IMR-90 (cell line): ENCODE measurements around the gene AUH. TPM values are rescaled to one million over a fixed set of nuclear protein-coding genes. Genes with fewer than 3 reads are reported as not detected.
A peak's percentile ranks its signal among the peaks of the same experiment; 100 is the strongest.

Experiments
- ATAC-seq: fragments of 200-7000 bp; cut with Tn5 transposase; 2 replicates; pipeline ENCODE4 v1.9.1; 2020; ENCODE audit warnings: low read depth, mild to moderate bottlenecking, moderate library complexity
- BruUV-seq: library from RNA; stranded (reverse); fragments of 400-500 nt; replicated peaks from 2 replicates; lab custom pipeline; 2021; lab: Mats Ljungman, UMichigan
- CTCF ChIA-PET: fragments of 300-600 bp; formaldehyde crosslinking; extraction: SDS; loops from one replicate; lab custom pipeline; 2021; ENCODE audit warnings: antibody characterized with exemption; lab: Yijun Ruan, JAX
- POLR2A ChIA-PET: fragments of 300-600 bp; sonication (Branson Sonifier 250); formaldehyde crosslinking; loops from one replicate; lab custom pipeline; 2022; ENCODE audit warnings: antibody characterized with exemption; ENCODE audit not compliant: unreplicated experiment; lab: Charles Lee
- DNase-seq: peaks from one replicate; pipeline ENCODE4 v3.0.0; 2013
- H2AFZ ChIP-seq: replicated peaks from 2 replicates; pipeline ENCODE3; 2013; ENCODE audit warnings: low read length, mild to moderate bottlenecking; ENCODE audit not compliant: poor library complexity
- H2AK5ac ChIP-seq: 2 replicates; pipeline ENCODE4 v1.6.1; 2013; ENCODE audit warnings: low read depth, low read length, inconsistent platforms
- H2AK9ac ChIP-seq: replicated peaks from 2 replicates; pipeline ENCODE3; 2013; ENCODE audit warnings: mild to moderate bottlenecking, low read depth, low read length, moderate library complexity; ENCODE audit not compliant: poor library complexity
- H2BK120ac ChIP-seq: 2 replicates; pipeline ENCODE4 v1.6.1; 2013; ENCODE audit warnings: low read depth, low read length, inconsistent platforms
- H2BK15ac ChIP-seq: 3 replicates; pipeline ENCODE4 v1.6.1; 2013; ENCODE audit warnings: low read depth, low read length, inconsistent platforms
- H2BK20ac ChIP-seq: 2 replicates; pipeline ENCODE4 v1.6.1; 2013; ENCODE audit warnings: low read depth, mild to moderate bottlenecking, inconsistent platforms, low read length, moderate library complexity
- H2BK5ac ChIP-seq: 2 replicates; pipeline ENCODE4 v1.6.1; 2013; ENCODE audit warnings: mild to moderate bottlenecking, low read depth, low read length, inconsistent platforms; ENCODE audit not compliant: poor library complexity, severe bottlenecking
- H3K14ac ChIP-seq: replicated peaks from 2 replicates; pipeline ENCODE4 v1.6.1; 2013; ENCODE audit warnings: low read depth, low read length, inconsistent platforms
- H3K18ac ChIP-seq: 2 replicates; pipeline ENCODE4 v1.6.1; 2013; ENCODE audit warnings: low read depth, low read length, control low read depth
- H3K23ac ChIP-seq: 2 replicates; pipeline ENCODE4 v1.6.1; 2013; ENCODE audit warnings: low read depth, low read length, inconsistent platforms
- H3K27ac ChIP-seq: 2 replicates; pipeline ENCODE4 v1.5.1; 2013; ENCODE audit warnings: mild to moderate bottlenecking, control low read depth, low read length; ENCODE audit not compliant: insufficient read depth
- H3K27me3 ChIP-seq: 2 replicates; pipeline ENCODE4 v1.6.1; 2013; ENCODE audit warnings: low read length; ENCODE audit not compliant: control insufficient read depth, insufficient read depth
- H3K36me3 ChIP-seq: 2 replicates; pipeline ENCODE4 v1.6.1; 2013; ENCODE audit warnings: low read length, mixed read lengths; ENCODE audit not compliant: control insufficient read depth, insufficient read depth
- H3K4ac ChIP-seq: 2 replicates; pipeline ENCODE4 v1.6.1; 2013; ENCODE audit warnings: low read depth, low read length, inconsistent platforms
- H3K4me1 ChIP-seq: 2 replicates; pipeline ENCODE4 v1.6.1; 2013; ENCODE audit warnings: low read length, mixed read lengths; ENCODE audit not compliant: control insufficient read depth, insufficient read depth
- H3K4me2 ChIP-seq: 2 replicates; pipeline ENCODE4 v1.6.1; 2013; ENCODE audit warnings: low read depth, mild to moderate bottlenecking, control low read depth, low read length, moderate library complexity
- H3K4me3 ChIP-seq: 2 replicates; pipeline ENCODE4 v1.5.1; 2013; ENCODE audit warnings: low read depth, mild to moderate bottlenecking, control low read depth, low read length, moderate library complexity; ENCODE audit not compliant: insufficient read depth
- H3K56ac ChIP-seq: 2 replicates; pipeline ENCODE4 v1.6.1; 2013; ENCODE audit warnings: low read length, inconsistent platforms; ENCODE audit not compliant: insufficient read depth; ENCODE audit errors: extremely low read depth
- H3K79me1 ChIP-seq, 2 experiments: 2 replicates each; pipeline ENCODE4 v1.6.1; 2013; ENCODE audit warnings: low read length in 2 of 2, inconsistent platforms in 1 of 2, low read depth in 1 of 2
- H3K9ac ChIP-seq: 2 replicates; pipeline ENCODE4 v1.6.1; 2013; ENCODE audit warnings: low read depth, low read length, control low read depth
- H3K9me1 ChIP-seq: 2 replicates; pipeline ENCODE4 v1.6.1; 2013; ENCODE audit warnings: low read length, inconsistent platforms; ENCODE audit not compliant: insufficient read depth
- H3K9me3 ChIP-seq: 2 replicates; pipeline ENCODE4 v1.6.1; 2013; ENCODE audit warnings: low read length; ENCODE audit not compliant: control insufficient read depth, insufficient read depth
- H4K20me1 ChIP-seq: 2 replicates; pipeline ENCODE4 v1.6.1; 2013; ENCODE audit warnings: low read length, inconsistent platforms; ENCODE audit not compliant: insufficient read depth
- H4K5ac ChIP-seq: 2 replicates; pipeline ENCODE4 v1.6.1; 2013; ENCODE audit warnings: mild to moderate bottlenecking, low read depth, low read length, control low read depth
- H4K8ac ChIP-seq, 2 experiments: 2 replicates each; pipeline ENCODE4 v1.6.1; 2013; ENCODE audit warnings: low read depth in 2 of 2, low read length in 2 of 2, control low read depth in 1 of 2, inconsistent platforms in 1 of 2
- H4K91ac ChIP-seq: 2 replicates; pipeline ENCODE4 v1.6.1; 2013; ENCODE audit warnings: low read depth, low read length, inconsistent platforms; ENCODE audit not compliant: insufficient read depth
- BHLHE40 ChIP-seq: fragments of 150-350 bp; IDR thresholded peaks from 2 replicates; pipeline ENCODE4 v1.6.1; 2016; ENCODE audit warnings: mild to moderate bottlenecking, low read depth, low read length
- CEBPB ChIP-seq: IDR thresholded peaks from 2 replicates; pipeline ENCODE4 v1.6.1; 2012; ENCODE audit warnings: low read depth, low read length, improper control_type of control experiment
- CTCF ChIP-seq: conservative IDR thresholded peaks from 2 replicates; pipeline ENCODE4 v1.5.1; 2012; ENCODE audit warnings: mild to moderate bottlenecking, low read depth, low read length, improper control_type of control experiment
- ELK1 ChIP-seq: fragments of 150-350 bp; IDR thresholded peaks from 2 replicates; pipeline ENCODE4 v1.6.1; 2016; ENCODE audit warnings: low read depth, mild to moderate bottlenecking, low read length, moderate library complexity, borderline replicate concordance
- MAFK ChIP-seq: IDR thresholded peaks from 2 replicates; pipeline ENCODE4 v1.6.1; 2012; ENCODE audit warnings: low read depth, low read length, improper control_type of control experiment
- MAZ ChIP-seq: IDR thresholded peaks from 2 replicates; pipeline ENCODE4 v1.6.1; 2012; ENCODE audit warnings: low read depth, mild to moderate bottlenecking, low read length, improper control_type of control experiment, moderate library complexity, borderline replicate concordance
- MXI1 ChIP-seq: IDR thresholded peaks from 2 replicates; pipeline ENCODE4 v1.6.1; 2012; ENCODE audit warnings: low read depth, mild to moderate bottlenecking, low read length, moderate library complexity, borderline replicate concordance
- NFE2L2 ChIP-seq: fragments of 150-350 bp; IDR thresholded peaks from 2 replicates; pipeline ENCODE4 v1.6.1; 2016; ENCODE audit warnings: low read depth, mild to moderate bottlenecking, low read length
- POLR2A ChIP-seq: IDR thresholded peaks from 2 replicates; pipeline ENCODE4 v1.6.1; 2012; ENCODE audit warnings: mild to moderate bottlenecking, low read depth, low read length
- RAD21 ChIP-seq: IDR thresholded peaks from 2 replicates; pipeline ENCODE4 v1.6.1; 2012; ENCODE audit warnings: low read length, improper control_type of control experiment
- RFX5 ChIP-seq: IDR thresholded peaks from 2 replicates; pipeline ENCODE4 v1.8.0; 2012; ENCODE audit warnings: low read depth, mild to moderate bottlenecking, low read length, moderate library complexity
- USF2 ChIP-seq: fragments of 150-350 bp; IDR thresholded peaks from 2 replicates; pipeline ENCODE4 v1.6.1; 2017; ENCODE audit warnings: mild to moderate bottlenecking, antibody characterized with exemption, low read length, low read depth
- WGBS, 2 experiments: methylation state at CpG; one replicate each; pipeline versions ENCODE4 v1.1.5 to v1.1.7; 2013; ENCODE audit warnings: missing lambda C conversion rate in 2 of 2; ENCODE audit not compliant: insufficient read length in 1 of 2; ENCODE audit errors: extremely low coverage in 2 of 2; 5-methylcytosine and 5-hydroxymethylcytosine counted together
- dilution Hi-C: fragments of 300-500 bp; cut with HindIII; formaldehyde crosslinking; loops from one replicate; pipeline ENCODE4 v1.14.3; 2018; ENCODE audit warnings: low sequenced_read_pairs; ENCODE audit not compliant: unreplicated experiment
- in situ Hi-C: fragments of 300-500 bp; cut with MboI; formaldehyde crosslinking; loops from 3 replicates; pipeline ENCODE4 v1.14.3; 2019; ENCODE audit warnings: low sequenced_read_pairs, inconsistent platforms, mixed read lengths
- intact Hi-C: fragments of 100-400 bp; cut with micrococcal nuclease; formaldehyde crosslinking; loops from 2 replicates; pipeline ENCODE4 v1.10.0; 2022
- polyA plus RNA-seq, 3 experiments: library from polyadenylated mRNA; depleted of rRNA; stranded (reverse); fragments of >200 nt; gene quantifications; 2 replicates each; pipeline ENCODE4 v1.2.3, GENCODE V29; 2012; ENCODE audit warnings: low replicate concordance in 1 of 3
- total RNA-seq: library from RNA; depleted of rRNA; stranded (reverse); fragments of >200 nt; gene quantifications from 2 replicates; pipeline ENCODE4 v1.2.3, GENCODE V29; 2012

The AUH gene
- total and polyA plus RNA-seq, 2 of the 4 experiments (the other 2 are of a cell fraction): 5.9 to 8.1 TPM

GRCh38 chr9:91187311-91187964, 174.3 kb downstream of the AUH start:
- no peak overlapping the region for H3K4me2 ChIP-seq
- peak overlapping the region; percentile 70 for H3K27ac ChIP-seq
- peak overlapping the region; percentile 95 for H2BK5ac ChIP-seq
- TF ChIP-seq CEBPB: no peak
- no peak for TF ChIP-seq USF2
- TF ChIP-seq RAD21: no peak
- no peak for TF ChIP-seq MXI1
- no peak for TF ChIP-seq MAFK
- no peak for TF ChIP-seq CTCF
- no peak for TF ChIP-seq BHLHE40
- no peak for TF ChIP-seq RFX5
- no peak for TF ChIP-seq MAZ
- TF ChIP-seq NFE2L2: no peak
- TF ChIP-seq POLR2A: no peak
- TF ChIP-seq ELK1: no peak
- intact Hi-C loops (no loop called here), dilution Hi-C loops (no loop called here), in situ Hi-C loops (no loop called here)
- peak overlapping the region; percentile 96 for H2BK120ac ChIP-seq
- peak overlapping the region; percentile 81 for H4K91ac ChIP-seq
- H3K23ac ChIP-seq: peak overlapping the region; percentile 78; the same call in 1 of the 2 replicates
- H4K8ac ChIP-seq: peak overlapping the region; percentile 78 to 87
- H3K27me3 ChIP-seq: no peaks in the 10 kb centered on the region
- peaks cover 23% of the 10 kb centered on the region for H3K4me1 ChIP-seq
- no peak overlapping the region for H3K56ac ChIP-seq
- H4K20me1 ChIP-seq: no peaks in the 10 kb centered on the region
- DNase-seq (no peak), ATAC-seq (no peak)
- 93% methylated on average over 2 of the region's 11 CpGs; no CpG with 5 or more reads in 1 of the 2 experiments for WGBS, 2 experiments
- H3K79me1 ChIP-seq: peaks cover 0 to 33% of the 10 kb centered on the region in 2 experiments; a peak in 2 of 4 replicates
- H3K9ac ChIP-seq: peak overlapping the region; percentile 1; the same call in 1 of the 2 replicates
- peaks cover 17% of the 10 kb centered on the region for H3K9me1 ChIP-seq
- H2AFZ ChIP-seq: peak overlapping the region; percentile 78
- H3K18ac ChIP-seq: peak overlapping the region; percentile 92
- CTCF ChIA-PET: interaction anchor here (0.6 to 0.8 kb wide), 3 partner anchors 98 to 1966 kb away, joined by 3 to 4 read pairs (median 3); no protein-coding TSS in a partner anchor
- peak overlapping the region; percentile 74 for H2AK9ac ChIP-seq
- 0 out of 2 replicates have a peak, but pooled peaks cover 2% of the 10 kb centered on the region for H3K9me3 ChIP-seq
- no peak overlapping the region for H3K4me3 ChIP-seq
- H2BK15ac ChIP-seq: peak overlapping the region; percentile 89
- no TSS peak for BruUV-seq
- peak overlapping the region; percentile 92 for H2AK5ac ChIP-seq
- POLR2A ChIA-PET: no interaction called here
- no peaks in the 10 kb centered on the region for H3K36me3 ChIP-seq
- H4K5ac ChIP-seq: peak overlapping the region; percentile 99
- peak overlapping the region; percentile 93 for H2BK20ac ChIP-seq
- H3K4ac ChIP-seq: peak overlapping the region; percentile 93
- H3K14ac ChIP-seq: peak overlapping the region; percentile 45
